ENCODE data around the gene ERP27.

Gene ERP27

DNA sequence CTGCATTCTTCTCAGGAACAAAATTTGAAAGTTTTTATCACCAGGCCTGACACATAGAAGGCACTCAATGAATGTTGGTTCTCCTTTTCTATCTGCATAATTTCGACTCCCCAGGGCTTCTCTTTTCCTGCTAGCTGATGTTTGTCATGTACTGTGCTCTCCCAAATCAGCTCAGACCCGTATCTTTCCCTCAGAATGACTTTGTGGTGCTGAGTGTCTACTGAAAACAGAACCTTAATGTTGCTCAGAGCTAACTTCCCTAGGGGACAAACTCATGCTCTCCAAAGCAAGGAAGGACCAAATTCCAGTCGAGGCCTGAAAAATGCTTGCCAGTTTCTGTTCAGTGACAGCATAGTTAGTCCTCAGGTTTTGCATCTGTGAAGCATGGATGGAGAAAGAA lies 21.1 kb upstream of the ERP27 start:
- no peak for DNase-seq (ENCODE audit: low read depth)

DNA sequence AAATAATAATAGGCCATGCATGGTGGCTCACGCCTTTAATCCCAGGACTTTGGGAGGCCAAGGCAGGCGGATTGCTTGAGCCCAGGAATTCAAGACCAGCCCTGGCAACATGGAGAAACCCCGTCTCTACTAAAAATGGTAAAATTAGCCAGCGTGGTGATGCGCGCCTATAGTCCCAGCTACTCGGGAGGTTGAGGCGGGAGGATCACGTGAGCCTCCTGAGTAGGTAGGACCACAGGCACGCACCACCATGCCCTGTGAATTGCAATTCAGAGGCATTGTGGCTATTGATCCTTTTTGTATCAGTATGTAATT lies 20.7 kb upstream of the ERP27 start:
- no peak for DNase-seq (ENCODE audit: low read depth)

DNA sequence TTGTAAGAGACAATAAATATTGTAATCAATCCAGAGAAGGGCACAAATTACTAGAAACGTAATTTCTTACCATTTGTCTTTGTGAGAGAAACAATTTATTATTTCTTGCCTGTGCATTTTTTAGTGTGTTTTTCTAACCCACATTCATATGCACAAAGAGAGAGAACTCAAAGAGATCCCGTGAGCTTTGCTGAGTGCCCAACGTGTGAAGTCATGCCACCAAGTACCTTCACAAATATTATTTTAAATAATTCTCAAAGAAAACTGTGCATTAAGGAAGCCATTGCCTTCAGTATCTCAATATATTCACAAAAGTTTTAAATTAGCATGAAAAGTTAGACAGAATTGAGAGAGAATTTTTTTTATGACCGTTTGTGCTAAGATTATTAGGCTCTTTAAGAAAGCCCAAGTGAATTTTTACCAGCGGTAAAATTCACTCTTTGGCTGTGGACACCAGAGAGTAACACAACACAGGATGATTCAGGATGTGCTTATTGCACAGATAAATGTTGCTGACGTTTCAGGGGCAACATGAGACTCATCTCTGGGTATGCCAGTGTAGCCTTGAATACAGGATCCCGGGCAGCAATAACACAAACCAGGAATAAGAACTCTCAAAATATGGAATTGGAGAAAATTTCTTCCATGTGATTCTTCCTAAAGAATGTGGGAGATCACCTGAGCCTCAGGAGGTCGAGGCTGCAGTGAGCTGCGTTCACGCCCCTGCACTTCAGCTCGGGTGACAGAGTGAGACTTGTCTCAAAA lies 20.2 kb upstream of the ERP27 start:
- no peak for DNase-seq (ENCODE audit: low read depth)

DNA sequence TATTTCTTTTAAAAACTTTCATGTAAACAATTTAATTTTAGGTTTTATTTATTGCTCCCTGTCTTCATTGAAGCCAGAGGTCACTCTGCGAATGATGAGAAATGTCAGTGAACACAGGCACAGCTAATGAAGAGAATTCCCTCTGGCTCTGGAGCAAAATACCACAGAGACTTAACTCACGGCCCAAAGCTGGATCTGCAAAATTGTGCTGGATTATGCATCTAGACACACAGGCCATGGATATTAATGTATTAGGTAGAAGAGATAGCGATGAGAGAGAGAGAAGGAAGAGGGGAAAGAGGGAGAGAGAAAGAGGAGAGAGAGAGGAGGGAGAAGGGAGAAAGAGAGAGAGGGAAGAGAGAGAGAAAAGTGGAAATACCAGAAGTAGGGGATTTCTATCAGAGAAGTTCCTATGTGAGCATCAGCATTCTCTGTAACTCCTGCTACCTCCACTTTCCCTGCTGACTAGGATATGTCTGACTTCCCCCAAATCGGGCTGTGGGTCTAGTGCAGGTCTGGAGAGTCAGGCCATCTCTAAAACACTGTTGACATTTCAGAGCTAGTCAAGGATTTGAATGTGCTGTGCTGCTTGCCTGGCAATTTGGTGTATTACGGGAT lies 19.3 kb upstream of the ERP27 start:
- DNase-seq (ENCODE audit: low read depth): no peak

DNA sequence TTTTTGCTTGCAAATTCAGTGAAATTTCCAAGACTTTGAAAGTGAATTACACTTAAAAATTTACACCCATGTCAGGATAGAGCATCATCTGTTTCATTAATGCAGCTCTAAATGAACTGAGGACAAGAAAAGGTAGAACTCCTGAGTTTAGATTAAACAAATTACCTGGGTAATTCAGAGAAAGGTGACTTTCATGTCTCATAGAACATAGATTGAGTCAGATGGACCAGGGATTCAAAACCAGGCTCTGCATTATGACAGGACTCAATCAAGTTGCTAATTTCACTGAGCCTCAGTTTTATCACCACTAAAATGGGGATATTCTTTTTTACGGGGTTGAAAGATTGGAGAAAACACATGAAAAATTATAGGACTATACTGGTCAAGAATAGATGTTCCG lies 18.6 kb upstream of the ERP27 start:
- no peak for DNase-seq (ENCODE audit: low read depth)

DNA sequence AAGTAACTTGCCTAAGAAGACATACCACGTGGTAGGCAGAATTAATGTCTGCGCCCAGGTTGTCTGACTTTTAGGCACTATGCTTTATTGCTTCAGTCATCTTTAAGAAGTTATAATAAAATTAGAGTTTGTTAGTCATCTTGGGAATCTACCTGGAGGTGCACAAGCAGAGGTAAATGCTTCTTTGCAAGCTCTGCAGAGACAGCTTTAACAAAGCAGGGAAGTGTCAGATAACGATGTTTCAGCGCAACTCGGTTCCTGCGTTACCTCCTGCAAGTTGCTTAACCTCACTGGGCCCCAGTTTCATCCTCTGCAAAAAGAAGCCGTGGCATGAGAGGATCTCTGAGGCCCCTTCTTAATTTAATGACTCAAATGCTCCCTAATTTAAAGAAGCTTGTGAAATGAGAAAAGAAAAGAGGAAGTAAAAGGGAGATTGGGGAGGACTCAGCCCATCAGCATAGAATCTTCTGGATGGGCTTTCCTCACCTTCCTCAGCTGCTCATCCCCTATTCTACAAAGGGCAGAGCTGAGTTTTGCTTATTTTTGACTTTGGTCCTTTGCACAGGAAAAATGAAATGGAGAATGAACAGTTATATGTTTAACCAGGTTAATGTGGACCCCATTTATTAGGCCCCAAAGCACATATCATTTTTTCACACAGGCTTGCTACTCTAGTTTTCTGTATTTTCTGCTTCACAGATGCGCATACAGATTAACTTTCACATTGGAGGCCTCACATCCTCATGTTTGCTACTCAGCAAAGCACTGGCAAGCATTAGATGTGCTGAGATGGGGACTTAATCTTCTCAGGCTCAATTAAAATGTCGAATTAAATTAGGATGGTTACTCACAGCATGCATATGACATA lies 17.9 kb upstream of the ERP27 start:
- no peak for DNase-seq (ENCODE audit: low read depth)

DNA sequence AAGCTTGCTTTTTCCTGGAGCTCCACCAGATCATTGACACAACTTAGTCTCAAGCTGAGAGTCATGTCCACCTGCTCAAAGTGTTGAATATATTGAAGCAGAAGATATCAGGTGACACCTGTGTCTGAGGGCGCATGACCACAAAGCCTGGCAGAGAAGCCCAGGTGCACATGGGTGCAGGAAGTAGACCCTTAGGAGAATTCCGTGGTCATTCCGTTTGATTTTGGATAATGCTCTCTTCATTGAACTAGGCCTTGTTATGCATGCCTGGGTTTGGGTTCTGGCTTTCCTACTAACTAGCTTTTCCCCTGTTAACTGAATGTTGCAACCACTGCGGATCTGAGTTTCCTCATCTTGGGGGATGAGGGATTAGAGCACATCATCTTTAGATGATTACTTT lies 15.9 kb upstream of the ERP27 start:
- no peak for DNase-seq (ENCODE audit: low read depth)

DNA sequence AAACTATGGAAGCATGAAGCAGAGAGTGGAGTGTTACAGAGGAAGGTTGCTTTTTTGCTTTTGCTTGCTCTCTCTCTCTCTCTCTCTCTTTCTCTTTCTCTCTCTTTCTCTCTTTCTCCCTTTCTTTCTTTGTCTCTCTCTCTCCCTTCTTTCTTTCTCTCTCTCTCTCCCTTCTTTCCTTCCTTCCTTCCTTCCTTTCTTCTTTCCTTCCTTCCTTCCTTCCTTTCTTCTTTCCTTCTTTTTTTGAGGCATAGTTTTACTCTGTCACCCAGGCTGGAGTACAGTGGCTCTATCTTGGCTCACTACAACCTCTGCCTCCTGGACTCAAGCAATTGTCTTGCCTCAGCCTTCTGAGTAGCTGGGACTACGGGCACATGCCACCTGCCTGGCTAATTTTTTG lies 15.4 kb upstream of the ERP27 start:
- DNase-seq (ENCODE audit: low read depth): no peak

DNA sequence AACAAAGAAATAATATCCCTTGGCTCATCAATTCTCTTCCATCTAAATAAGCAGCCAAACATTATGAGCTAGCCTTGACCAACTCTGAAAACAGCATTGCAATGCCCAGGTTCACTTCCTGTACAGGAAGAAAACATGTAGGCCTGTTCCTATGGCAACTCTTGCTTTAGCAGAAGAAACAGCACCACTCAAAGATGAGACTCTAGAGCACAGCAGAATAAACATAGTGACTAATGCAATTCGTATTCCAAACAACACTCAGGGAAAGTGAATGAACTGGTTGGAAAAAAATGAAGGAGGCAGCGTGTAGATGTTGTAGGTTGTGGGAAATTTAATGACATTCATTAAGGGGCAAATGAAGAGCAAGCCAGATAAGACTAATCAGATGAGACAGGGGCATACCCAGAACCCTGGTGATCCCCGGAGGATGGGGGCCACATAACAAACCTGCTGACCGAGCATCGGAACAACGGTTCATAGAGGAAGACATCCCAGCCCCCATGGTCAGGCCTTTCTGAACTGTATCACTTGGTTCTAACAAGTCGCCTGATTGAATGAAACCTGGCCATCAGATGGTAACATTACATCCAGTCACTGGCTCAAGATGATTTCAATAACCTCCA lies 14.1 kb upstream of the ERP27 start:
- peak; percentile 89 for DNase-seq (ENCODE audit: low read depth)

DNA sequence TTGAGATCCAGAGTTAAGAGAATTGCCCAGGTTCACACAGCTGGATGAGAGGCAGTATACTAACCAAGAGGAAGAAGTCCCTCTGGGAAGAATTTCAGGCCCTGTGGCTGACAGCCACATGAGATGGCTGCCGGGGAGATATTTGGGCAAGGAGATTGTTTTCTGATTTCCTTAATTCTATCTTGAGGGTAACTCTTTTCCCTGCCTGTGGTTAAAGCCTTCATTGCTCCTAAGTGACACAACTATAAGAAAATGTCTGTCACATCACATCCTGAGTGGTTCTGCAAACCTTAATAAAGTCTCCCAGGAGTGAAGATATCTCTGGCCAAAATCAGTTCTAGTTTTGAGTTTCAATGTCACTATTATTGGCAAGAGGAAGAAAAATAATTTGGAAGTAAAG lies 13.5 kb upstream of the ERP27 start:
- no peak for DNase-seq (ENCODE audit: low read depth)

DNA sequence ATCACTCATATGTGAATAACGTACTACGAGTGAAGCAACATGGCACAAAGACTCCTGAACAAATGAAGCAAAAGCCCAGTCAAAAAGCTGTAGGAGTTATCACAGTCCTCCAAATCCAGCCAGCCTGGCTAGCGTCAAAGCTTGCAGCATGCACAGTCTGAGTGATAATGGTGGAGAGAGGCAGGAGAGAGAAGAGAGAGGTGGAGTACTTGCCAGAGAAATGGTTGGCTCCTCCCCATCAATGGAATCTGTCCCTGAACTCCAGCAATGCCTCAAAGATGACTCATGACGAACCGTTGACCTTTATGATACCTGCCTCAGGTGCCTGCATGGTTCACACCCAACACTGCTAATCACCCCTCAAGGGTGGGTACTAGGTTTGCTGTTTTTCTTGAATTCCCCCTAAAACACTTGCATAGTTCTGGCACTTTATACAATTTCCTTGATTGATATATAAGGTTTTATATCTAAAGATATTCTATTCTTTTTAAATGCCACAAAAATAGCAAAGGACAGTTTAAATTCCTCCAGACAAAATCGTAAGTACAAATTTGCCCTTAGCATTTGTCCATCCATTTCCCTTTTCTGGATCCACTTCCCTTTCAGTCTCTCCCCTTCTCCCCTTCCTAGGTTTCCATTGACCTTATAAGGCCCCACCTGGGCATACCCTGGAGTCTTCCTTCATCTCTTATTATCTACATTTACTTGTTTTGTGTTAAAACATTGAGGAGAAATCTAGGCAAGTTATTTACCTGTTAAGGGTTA lies 12.8 kb upstream of the ERP27 start:
- no peak for DNase-seq (ENCODE audit: low read depth)

DNA sequence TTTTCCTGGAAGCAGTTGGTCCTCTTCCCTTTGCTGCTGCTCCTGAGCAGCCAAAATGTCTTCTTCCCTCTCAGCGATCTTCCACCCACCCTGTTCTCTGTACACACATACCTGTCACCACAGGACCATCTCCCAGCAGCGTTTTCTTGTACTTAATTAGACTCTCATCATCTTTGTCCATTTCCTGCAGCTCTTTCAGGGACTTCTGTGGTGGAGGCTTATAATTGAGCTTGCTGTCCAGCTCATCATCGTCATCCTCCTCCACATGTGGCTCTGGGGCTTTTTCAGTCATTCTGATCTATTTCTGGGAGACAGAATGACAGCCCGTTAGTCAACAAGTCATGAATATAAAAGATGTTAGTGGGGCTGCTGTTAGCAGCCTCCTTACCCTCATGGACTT lies 12.1 kb upstream of the ERP27 start:
- no peak for DNase-seq (ENCODE audit: low read depth)

DNA sequence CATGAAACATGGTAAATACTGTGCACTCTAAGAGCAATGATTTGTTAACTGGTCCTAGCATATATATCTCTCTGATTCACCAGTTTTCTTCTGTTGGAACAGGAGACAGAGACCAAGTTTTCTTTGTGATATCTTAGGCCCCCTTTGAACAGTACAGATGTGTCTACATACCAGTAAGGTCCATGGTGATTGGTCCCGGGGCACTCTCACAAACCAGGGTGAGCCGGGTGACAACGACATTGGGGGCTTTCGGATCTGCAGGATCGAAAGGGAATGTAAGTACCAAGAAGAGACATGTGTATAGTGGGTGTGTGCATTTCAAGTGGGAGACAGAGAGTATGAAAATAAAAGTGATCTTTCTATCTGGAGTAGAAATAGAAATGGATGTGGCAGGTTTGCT lies 11.3 kb upstream of the ERP27 start:
- no peak for DNase-seq (ENCODE audit: low read depth)

DNA sequence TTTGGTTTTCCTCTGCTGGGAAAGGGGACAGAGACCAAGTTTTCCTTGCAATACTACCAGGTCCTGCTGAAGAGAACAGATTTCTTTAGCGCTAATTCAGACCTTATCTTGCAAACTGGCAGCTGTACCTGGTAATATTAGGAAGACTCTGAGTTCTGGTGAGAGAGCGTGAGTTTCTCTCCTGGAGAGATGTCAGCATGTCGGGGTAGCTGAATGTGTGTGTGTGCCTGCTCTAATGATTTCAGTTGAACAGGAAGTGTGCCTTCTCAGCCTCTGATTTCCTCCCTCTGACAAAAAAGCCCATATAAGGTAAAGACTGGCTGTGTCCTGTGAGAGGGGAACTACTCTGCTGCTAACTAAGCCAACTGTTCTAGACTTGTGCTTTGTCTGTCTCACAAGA lies 10.3 kb upstream of the ERP27 start:
- peak; percentile 52 for DNase-seq (ENCODE audit: low read depth)

DNA sequence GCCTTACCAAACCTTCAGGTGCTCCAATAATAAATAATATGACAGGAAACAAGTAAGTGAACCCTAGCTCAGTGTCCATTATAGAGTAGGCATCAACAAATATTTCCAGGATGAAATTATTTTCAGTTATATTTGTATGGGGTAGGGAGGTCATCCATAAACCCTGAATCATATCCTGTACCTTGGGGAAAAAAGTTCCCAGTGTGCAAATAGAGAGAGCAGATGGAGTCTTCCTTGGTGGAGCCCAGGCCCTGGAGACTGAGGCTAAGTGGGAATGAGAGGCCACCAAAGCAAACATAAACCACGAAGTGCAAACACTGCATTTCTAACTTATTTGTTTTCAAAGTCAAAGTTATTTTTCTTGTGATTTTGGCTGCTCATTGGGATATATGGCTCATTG lies 8.5 kb upstream of the ERP27 start:
- DNase-seq (ENCODE audit: low read depth): no peak

DNA sequence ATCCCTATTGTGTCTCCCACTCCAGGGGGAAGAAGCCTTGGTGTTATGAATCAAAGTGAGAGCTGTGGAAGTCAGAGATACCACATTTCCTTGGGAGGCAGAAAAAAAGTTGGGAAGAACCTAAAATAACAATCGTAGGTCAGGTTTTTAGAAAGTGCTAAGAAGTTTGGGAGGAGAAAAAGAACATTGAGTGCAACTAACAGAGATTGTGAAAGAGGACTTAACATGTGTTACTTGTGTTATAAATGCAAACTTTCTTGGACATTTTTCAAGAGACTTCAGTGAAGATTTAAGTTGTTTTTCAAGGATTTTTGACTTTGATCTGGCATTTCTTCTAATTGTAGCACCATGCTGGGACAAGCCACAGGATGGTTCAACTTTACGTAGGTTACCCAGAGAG lies 7.8 kb upstream of the ERP27 start:
- peak; percentile 38 for DNase-seq (ENCODE audit: low read depth)

DNA sequence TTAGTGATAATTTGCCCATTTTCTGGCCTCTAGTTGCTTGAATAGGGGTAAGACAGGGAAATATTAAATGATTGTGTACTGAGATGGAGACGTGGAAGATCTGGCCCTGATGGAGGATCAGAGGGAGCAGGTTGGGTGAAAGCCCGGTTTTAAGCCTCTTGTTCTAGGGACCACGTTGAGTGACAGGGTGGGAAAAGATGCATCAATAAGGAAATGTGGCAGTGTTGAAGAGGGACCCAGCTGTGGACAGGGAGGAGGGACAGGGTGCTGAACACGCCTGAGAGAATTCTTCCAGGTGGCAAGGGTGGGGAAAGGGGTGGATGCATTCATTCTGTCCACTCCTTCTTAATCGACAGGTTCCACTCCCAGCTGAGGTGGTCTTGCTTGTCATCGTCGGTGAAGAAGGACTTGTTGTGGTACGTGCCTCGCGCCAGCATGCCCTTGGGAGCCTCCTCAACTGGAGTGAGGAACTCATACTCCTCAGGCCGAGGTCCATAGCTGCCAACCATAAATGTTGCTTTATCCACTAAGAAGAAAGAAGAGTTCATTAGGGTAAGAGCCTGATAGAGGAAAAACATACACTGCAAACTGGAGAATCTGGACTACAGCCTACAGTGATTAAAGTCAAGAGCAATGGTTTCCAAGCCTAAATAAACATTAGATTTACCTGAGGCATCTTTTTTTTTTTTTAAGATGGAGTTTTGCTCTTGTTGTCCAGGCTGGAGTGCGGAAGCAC lies 4.0 kb upstream of the ERP27 start:
- no peak for DNase-seq (ENCODE audit: low read depth)

DNA sequence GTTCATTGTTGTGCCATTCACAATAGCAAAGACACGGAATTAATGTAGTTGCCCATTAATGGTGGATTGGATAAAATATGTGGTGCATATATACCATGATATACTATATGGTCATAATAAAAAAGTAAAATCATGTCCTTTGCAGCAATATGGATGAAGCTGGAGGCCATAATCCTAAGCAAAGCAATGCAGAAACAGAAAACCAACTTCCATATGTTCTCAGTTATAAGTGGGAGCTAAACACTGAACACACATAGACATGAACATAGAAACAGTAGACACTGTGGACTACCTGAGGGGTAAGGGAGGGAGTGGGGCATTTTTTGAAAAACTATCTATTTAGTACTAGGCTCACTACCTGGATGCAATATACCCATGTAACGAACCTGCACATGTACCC lies 3.0 kb upstream of the ERP27 start:
- DNase-seq (ENCODE audit: low read depth): no peak

DNA sequence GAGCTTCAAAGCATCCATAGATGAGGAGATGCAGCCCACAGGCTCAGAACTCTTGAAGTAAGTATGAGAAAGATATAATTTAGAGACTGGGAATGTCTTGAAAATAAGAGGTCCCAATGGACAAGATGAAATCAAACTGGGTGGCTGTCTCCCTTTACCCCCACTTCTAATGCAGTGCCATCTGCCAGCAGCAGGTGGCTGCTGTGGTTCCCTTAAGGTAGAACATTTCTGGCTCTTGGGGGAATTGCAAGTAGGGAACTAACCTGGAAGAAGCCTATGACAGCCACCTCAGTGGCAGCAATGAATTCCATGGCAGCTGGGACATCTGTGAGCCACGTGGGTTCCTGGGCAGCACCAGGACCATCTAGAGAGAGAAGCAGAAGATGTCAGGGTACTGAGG lies 648 bp downstream of the ERP27 start:
- no peak for DNase-seq (ENCODE audit: low read depth)

DNA sequence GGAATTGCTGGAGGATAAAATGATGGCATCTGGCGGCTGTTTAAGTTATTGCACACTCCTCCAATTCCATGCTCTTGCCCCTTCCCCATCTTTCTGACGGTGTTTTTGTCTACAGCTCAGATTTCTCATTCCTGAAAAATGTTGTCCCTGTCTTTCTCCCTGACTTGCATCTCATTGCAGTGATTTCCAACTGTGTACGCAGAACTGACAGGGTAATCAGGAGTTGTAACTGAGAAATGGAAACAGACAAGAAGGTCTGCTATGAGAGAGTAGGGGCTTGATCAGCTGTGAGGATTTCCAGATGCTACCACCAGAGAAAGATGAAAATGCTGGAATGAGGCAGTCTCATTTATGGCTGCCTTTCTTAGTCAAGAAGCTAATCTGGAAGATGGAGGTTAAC lies 1.3 kb downstream of the ERP27 start:
- DNase-seq (ENCODE audit: low read depth): no peak

DNA sequence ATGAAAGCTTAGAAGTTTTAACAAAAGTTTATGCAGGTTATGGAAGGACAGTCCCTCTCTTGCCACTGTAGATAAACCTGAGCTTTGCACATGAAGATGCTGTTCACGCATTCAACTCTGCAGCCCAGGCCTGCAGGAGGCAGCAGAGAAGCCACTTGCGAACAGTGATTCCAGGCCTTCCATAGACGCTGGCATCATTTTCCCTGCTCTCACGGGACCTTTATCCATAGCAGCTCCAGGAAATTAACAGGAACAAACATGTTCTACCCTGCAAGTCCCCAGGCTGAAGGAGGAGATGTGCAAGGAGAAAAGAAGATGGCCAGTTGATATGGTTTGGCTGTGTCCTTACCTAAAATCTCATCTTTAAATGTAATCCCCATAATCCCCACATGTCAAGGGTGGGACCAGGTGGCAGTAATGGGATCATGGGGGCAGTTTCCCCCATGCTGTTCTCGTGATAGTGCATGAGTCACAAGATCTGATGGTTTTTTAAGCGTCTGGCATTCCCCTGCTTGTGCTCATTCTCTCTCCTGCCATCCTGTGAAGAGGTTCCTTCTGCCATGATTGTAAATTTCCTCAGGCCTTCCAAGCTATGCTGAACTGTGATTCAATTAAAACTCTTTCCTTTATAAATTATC lies 2.0 kb downstream of the ERP27 start:
- DNase-seq (ENCODE audit: low read depth): no peak

Data from fibroblast of gingiva (primary cell).